GM23248 (cell line): ENCODE measurements around the gene CAPZA3. TPM values are rescaled to one million over a fixed set of nuclear protein-coding genes. Genes with fewer than 3 reads are reported as not detected.

Experiments used
- DNase-seq: peaks from one replicate; pipeline ENCODE4 v3.0.0-alpha.2; 2015
- H2AFZ ChIP-seq: fragments of 200-600 bp; sonication (generic); 2 replicates; pipeline ENCODE4 v1.6.1; 2016; ENCODE audit warnings: antibody characterized with exemption
- H3F3A ChIP-seq: fragments of 200-600 bp; sonication (generic); 2 replicates; pipeline ENCODE4 v1.6.1; 2016; ENCODE audit warnings: mild to moderate bottlenecking, antibody characterized with exemption, mixed run types; ENCODE audit not compliant: insufficient read depth
- H3K27ac ChIP-seq: fragments of 200-600 bp; sonication (generic); 2 replicates; pipeline ENCODE4 v1.5.1; 2016; ENCODE audit warnings: mild to moderate bottlenecking
- H3K27me3 ChIP-seq: fragments of 200-600 bp; sonication (generic); replicated peaks from 2 replicates; pipeline ENCODE4 v1.6.1; 2016; ENCODE audit warnings: mild to moderate bottlenecking; ENCODE audit not compliant: insufficient read depth
- H3K36me3 ChIP-seq: fragments of 200-600 bp; sonication (generic); 2 replicates; pipeline ENCODE4 v1.6.1; 2016; ENCODE audit warnings: low read depth, mild to moderate bottlenecking
- H3K4me1 ChIP-seq: fragments of 200-600 bp; sonication (generic); 2 replicates; pipeline ENCODE4 v1.6.1; 2016; ENCODE audit warnings: mild to moderate bottlenecking; ENCODE audit not compliant: insufficient read depth
- H3K4me2 ChIP-seq: fragments of 200-600 bp; sonication (generic); one replicate; pipeline ENCODE4 v1.6.1; 2016; ENCODE audit warnings: mild to moderate bottlenecking; ENCODE audit not compliant: unreplicated experiment
- H3K4me3 ChIP-seq: fragments of 200-600 bp; sonication (generic); 2 replicates; pipeline ENCODE4 v1.5.1; 2016; ENCODE audit warnings: mild to moderate bottlenecking
- H3K79me2 ChIP-seq: fragments of 200-600 bp; sonication (generic); 2 replicates; pipeline ENCODE4 v1.6.1; 2016; ENCODE audit warnings: mild to moderate bottlenecking; ENCODE audit not compliant: insufficient read depth
- H3K9ac ChIP-seq: fragments of 200-600 bp; sonication (generic); 2 replicates; pipeline ENCODE4 v1.6.1; 2016; ENCODE audit warnings: mild to moderate bottlenecking
- H3K9me2 ChIP-seq: fragments of 200-600 bp; sonication (generic); 2 replicates; pipeline ENCODE4 v1.6.1; 2016; ENCODE audit warnings: mixed run types, mild to moderate bottlenecking, moderate library complexity; ENCODE audit not compliant: insufficient read depth
- H3K9me3 ChIP-seq: fragments of 200-600 bp; sonication (generic); one replicate; pipeline ENCODE4 v1.6.1; 2017; ENCODE audit warnings: low read depth
- H4K20me1 ChIP-seq: fragments of 200-600 bp; sonication (generic); 2 replicates; pipeline ENCODE4 v1.6.0; 2016; ENCODE audit not compliant: insufficient read depth
- EZH2 ChIP-seq: fragments of 200-600 bp; sonication (generic); IDR thresholded peaks from 2 replicates; pipeline ENCODE4 v1.6.1; 2018; ENCODE audit warnings: antibody characterized with exemption, mild to moderate bottlenecking; ENCODE audit not compliant: insufficient read depth, poor library complexity, severe bottlenecking
- EZH2phosphoT487 ChIP-seq: fragments of 200-600 bp; sonication (generic); IDR thresholded peaks from 2 replicates; pipeline ENCODE4 v1.6.1; 2018; ENCODE audit warnings: antibody characterized with exemption, moderate library complexity, mild to moderate bottlenecking, low read depth; ENCODE audit not compliant: insufficient read depth
- WGBS, 2 experiments: methylation state at CpG; one replicate each; pipeline ENCODE4 v1.1.6; 2015 to 2017; ENCODE audit warnings: low lambda C conversion rate in 2 of 2, low coverage in 1 of 2; ENCODE audit errors: missing lambda C conversion rate in 2 of 2; 5-methylcytosine and 5-hydroxymethylcytosine counted together
- in situ Hi-C: fragments of 300-500 bp; cut with MboI; formaldehyde crosslinking; loops from 2 replicates; pipeline ENCODE4 v1.15.0; 2020
- polyA plus RNA-seq: library from polyadenylated mRNA; unstranded; fragments of >200 nt; fragmentation: Nextera tagmentation; extraction: Ambion mirVana; gene quantifications from 2 replicates; pipeline ENCODE4 v1.2.1, GENCODE V29; 2016
- total RNA-seq: library from RNA; depleted of rRNA; stranded (reverse); fragments of >200 nt; shearing (Covaris generic); gene quantifications from 2 replicates; pipeline ENCODE4 v1.2.3, GENCODE V29; 2014

CAPZA3 gene
- total and polyA plus RNA-seq, 2 experiments from 2014 or later: not detected

GRCh38 chr12:18751866-18752265, 13.9 kb downstream of the CAPZA3 start:
- TF ChIP-seq EZH2phosphoT487 (no peak), EZH2 (no peak)
- H3K79me2 ChIP-seq: no peaks in the 10 kb centered on the region
- H3K4me1 ChIP-seq: peaks cover 50% of the 10 kb centered on the region
- H3K27me3 ChIP-seq: no peaks in the 10 kb centered on the region
- H3K4me3 ChIP-seq: no peak overlapping the region
- H3F3A ChIP-seq: peaks cover 30% of the 10 kb centered on the region
- no peak overlapping the region for H2AFZ ChIP-seq
- no peak overlapping the region for H3K9ac ChIP-seq
- H3K9me3 ChIP-seq: no peaks in the 10 kb centered on the region
- DNase-seq: no peak
- H4K20me1 ChIP-seq: no peaks in the 10 kb centered on the region
- peak overlapping the region; percentile 31 for H3K4me2 ChIP-seq
- no peaks in the 10 kb centered on the region for H3K36me3 ChIP-seq
- no peak overlapping the region for H3K27ac ChIP-seq
- in situ Hi-C loops: no loop called here
- 85 to 95% methylated on average over 2 of the region's 2 CpGs for WGBS, 2 experiments
- H3K9me2 ChIP-seq: no peaks in the 10 kb centered on the region

GRCh38 chr12:18752280-18752920, 14.5 kb downstream of the CAPZA3 start:
- Histone ChIP-seq H3K4me3 (no peak overlapping the region), H3F3A (peaks cover 27% of the 10 kb centered on the region), H3K4me2 (peak overlapping the region; percentile 31), H3K36me3 (no peaks in the 10 kb centered on the region), H3K9me2 (no peaks in the 10 kb centered on the region), H3K9ac (no peak overlapping the region), H3K27me3 (no peaks in the 10 kb centered on the region), H3K79me2 (no peaks in the 10 kb centered on the region), H4K20me1 (no peaks in the 10 kb centered on the region), H3K27ac (peak overlapping the region; percentile 31; the same call in 1 of the 2 replicates), H3K4me1 (peaks cover 45% of the 10 kb centered on the region), H2AFZ (no peak overlapping the region), H3K9me3 (no peaks in the 10 kb centered on the region)
- in situ Hi-C loops: no loop called here
- DNase-seq: peak; percentile 90
- TF ChIP-seq EZH2 (no peak), EZH2phosphoT487 (no peak)
- WGBS, 2 experiments: 40 to 45% methylated on average over 6 of the region's 6 CpGs

- no peak for DNase-seq
- Histone ChIP-seq H3K4me3 (no peak overlapping the region), H3F3A (peaks cover 22% of the 10 kb centered on the region), H3K36me3 (no peaks in the 10 kb centered on the region), H3K9ac (no peak overlapping the region), H3K9me2 (no peaks in the 10 kb centered on the region), H3K4me2 (peak overlapping the region; percentile 31), H3K79me2 (no peaks in the 10 kb centered on the region), H2AFZ (no peak overlapping the region), H4K20me1 (no peaks in the 10 kb centered on the region), H3K9me3 (no peaks in the 10 kb centered on the region), H3K27ac (0 out of 2 replicates have a peak overlapping the region, but pooled peaks have one; percentile 19), H3K27me3 (no peaks in the 10 kb centered on the region), H3K4me1 (peaks cover 39% of the 10 kb centered on the region)
- WGBS, 2 experiments: 81 to 100% methylated on average over 1 of the region's 1 CpG
- TF ChIP-seq EZH2: no peak
- no peak for TF ChIP-seq EZH2phosphoT487
- in situ Hi-C loops: no loop called here
Observed at GRCh38 chr12:18752947-18753346, 15.0 kb downstream of the CAPZA3 start.

GRCh38 chr12:18753481-18754123, 15.7 kb downstream of the CAPZA3 start:
- Histone ChIP-seq H4K20me1 (no peaks in the 10 kb centered on the region), H3K9me3 (no peaks in the 10 kb centered on the region), H3K4me1 (peaks cover 33% of the 10 kb centered on the region), H3F3A (peaks cover 17% of the 10 kb centered on the region), H3K27me3 (no peaks in the 10 kb centered on the region), H3K4me3 (no peak overlapping the region), H3K4me2 (no peak overlapping the region), H3K27ac (no peak overlapping the region), H2AFZ (no peak overlapping the region), H3K79me2 (no peaks in the 10 kb centered on the region), H3K9me2 (no peaks in the 10 kb centered on the region), H3K9ac (no peak overlapping the region), H3K36me3 (no peaks in the 10 kb centered on the region)
- TF ChIP-seq EZH2phosphoT487 (no peak), EZH2 (no peak)
- whole genome bisulfite sequencing, 2 experiments: 80 to 84% methylated on average over 16 of the region's 16 CpGs
- peak; percentile 1 for DNase-seq
- in situ Hi-C loops: no loop called here
